Subcutaneous abdominal adipose tissue (tissue), 5 donors: Measurements from ENCODE around the gene PHETA1.
"Not testable (repeated sequence)": the region's sequence is repeated elsewhere in the genome, so short reads cannot be mapped to it uniquely, and the experiment has no call there.

Experiments
- H3K27ac ChIP-seq: one replicate; pipeline ENCODE4 v1.7.0; 2013; ENCODE audit warnings: low read depth, mild to moderate bottlenecking, inconsistent platforms, low read length, moderate library complexity
- H3K27me3 ChIP-seq, 5 donors: one replicate each; pipeline ENCODE4 v1.7.0; 2013; ENCODE audit warnings: low read length in 5 of 5, inconsistent platforms in 1 of 5; ENCODE audit not compliant: control insufficient read depth in 5 of 5, insufficient read depth in 4 of 5
- H3K36me3 ChIP-seq, 5 donors: one replicate each; pipeline ENCODE4 v1.7.0; 2013; ENCODE audit warnings: low read length in 5 of 5; ENCODE audit not compliant: control insufficient read depth in 5 of 5, insufficient read depth in 5 of 5
- H3K4me1 ChIP-seq, 5 donors: one replicate each; pipeline ENCODE4 v1.7.0; 2013; ENCODE audit warnings: low read length in 5 of 5, mild to moderate bottlenecking in 3 of 5, moderate library complexity in 1 of 5; ENCODE audit not compliant: control insufficient read depth in 5 of 5, insufficient read depth in 5 of 5
- H3K4me3 ChIP-seq, 5 donors: one replicate each; pipeline ENCODE4 v1.7.0; 2013; ENCODE audit warnings: low read length in 5 of 5, low read depth in 1 of 5
- H3K9ac ChIP-seq, 5 donors: one replicate each; pipeline ENCODE4 v1.7.0; 2013; ENCODE audit warnings: low read length in 5 of 5, mild to moderate bottlenecking in 4 of 5, moderate library complexity in 3 of 5
- H3K9me3 ChIP-seq, 5 donors: one replicate each; pipeline ENCODE4 v1.7.0; 2013; ENCODE audit warnings: low read length in 5 of 5; ENCODE audit not compliant: control insufficient read depth in 5 of 5
- donor health status: healthy.
- donor health status: healthy.
- donor health status: healthy.
- donor health status: healthy.
- donor health status: healthy.

Gene PHETA1

DNA sequence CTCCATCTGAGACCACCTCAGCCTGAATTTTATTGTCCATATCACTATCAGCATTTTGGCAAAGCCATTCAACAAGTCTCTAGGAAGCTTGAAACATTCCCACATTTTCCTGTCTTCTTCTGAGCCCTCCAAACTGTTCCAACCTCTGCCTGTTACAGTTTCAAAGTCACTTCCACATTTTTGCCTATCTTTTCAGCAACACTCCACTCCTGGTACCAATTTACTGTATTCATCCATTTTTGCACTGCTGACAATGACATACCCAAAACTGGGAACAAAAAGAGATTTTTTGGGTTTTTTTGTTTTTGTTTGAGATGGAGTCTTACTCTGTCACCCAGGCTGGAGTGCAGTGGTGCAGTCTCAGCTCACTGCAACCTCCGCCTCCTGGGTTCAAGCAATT is 4.3 kb upstream of the PHETA1 start:
- H3K9me3 ChIP-seq, H3K9ac ChIP-seq, H3K27ac ChIP-seq, H3K27me3 ChIP-seq, H3K36me3 ChIP-seq, H3K4me3 ChIP-seq: not testable (repeated sequence)
- H3K4me1 ChIP-seq, result peaks cover 0 to 15% (median 14%) of the 10 kb centered on the region in 5 donors

DNA sequence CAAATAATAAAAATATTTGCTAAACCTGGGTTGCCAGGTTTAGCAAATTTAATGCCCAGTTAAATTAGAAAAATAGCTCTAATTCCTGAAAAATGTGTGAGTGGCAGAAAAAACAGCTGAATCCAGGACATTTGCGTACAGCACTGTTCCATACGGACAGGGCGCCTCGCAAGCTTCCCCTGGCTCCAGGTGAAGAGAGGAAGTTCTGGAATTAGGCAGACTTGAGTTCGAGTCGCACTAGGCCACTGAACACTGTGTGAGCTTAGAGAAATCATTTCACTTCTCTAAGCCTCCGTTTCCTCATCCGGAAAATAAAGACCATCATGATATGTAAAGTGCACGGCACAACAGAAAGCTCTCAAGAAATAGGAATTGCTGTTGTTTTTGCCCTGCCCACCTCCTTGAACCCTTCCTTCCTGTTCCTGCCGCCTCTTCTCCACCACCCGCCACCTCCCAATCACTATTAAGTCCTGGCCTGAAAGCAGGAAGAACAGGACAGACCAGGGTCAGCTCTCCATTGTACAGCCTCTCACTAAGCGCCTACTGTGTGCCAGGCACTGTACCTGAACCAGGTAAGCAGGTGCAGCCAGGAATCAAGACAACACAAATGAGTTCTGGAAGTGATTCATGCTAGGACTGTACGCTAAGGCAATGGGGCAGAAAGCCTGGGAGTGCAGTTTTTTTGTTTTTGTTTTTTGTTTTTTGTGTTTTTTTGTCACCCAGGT is 763 bp upstream of the PHETA1 start:
- Histone ChIP-seq H3K9ac (peak overlapping the region; percentile 56 to 92 (median 80)), H3K27me3 (no peaks in the 10 kb centered on the region), H3K9me3 (no peaks in the 10 kb centered on the region), H3K36me3 (peaks cover 0 to 14% (median 5%) of the 10 kb centered on the region in 5 donors), H3K4me1 (peaks cover 6 to 37% (median 29%) of the 10 kb centered on the region in 5 donors), H3K4me3 (peak overlapping the region; percentile 77 to 94 (median 88)), H3K27ac (peak overlapping the region; percentile 50)

DNA sequence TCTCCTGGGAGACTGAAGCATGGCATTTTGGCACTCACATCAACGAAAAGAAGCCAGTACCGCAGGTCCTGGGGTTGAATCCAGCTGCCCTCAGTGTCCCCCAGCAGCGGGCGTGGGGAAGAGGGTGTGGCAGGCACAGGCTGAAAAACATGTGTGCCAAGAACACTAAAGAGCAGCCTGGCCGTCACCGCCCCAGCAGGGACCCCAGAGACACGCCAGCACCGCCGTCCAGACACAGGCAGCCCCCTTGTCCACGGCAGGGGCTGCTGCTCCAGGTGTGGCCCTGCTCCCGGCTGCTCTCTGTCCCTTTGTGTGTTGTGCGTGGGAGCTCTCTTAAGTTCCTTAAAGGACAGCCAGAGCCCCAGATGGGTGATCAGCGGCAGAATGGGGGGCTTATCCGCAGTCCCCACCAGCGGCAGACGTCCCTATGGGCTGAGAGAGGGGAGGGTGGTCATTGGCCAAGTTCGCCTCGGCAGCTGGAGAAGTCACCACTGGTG is 556 bp downstream of the PHETA1 start:
- H3K9me3 ChIP-seq, result no peaks in the 10 kb centered on the region
- peak overlapping the region; percentile 50 for H3K27ac ChIP-seq
- peaks cover 6 to 47% (median 39%) of the 10 kb centered on the region in 5 donors for H3K4me1 ChIP-seq
- H3K36me3 ChIP-seq, result peaks cover 0 to 24% (median 9%) of the 10 kb centered on the region in 5 donors
- H3K9ac ChIP-seq, result peak overlapping the region; percentile 68 to 92 (median 88)
- peak overlapping the region; percentile 74 to 94 (median 85) for H3K4me3 ChIP-seq
- no peaks in the 10 kb centered on the region for H3K27me3 ChIP-seq

DNA sequence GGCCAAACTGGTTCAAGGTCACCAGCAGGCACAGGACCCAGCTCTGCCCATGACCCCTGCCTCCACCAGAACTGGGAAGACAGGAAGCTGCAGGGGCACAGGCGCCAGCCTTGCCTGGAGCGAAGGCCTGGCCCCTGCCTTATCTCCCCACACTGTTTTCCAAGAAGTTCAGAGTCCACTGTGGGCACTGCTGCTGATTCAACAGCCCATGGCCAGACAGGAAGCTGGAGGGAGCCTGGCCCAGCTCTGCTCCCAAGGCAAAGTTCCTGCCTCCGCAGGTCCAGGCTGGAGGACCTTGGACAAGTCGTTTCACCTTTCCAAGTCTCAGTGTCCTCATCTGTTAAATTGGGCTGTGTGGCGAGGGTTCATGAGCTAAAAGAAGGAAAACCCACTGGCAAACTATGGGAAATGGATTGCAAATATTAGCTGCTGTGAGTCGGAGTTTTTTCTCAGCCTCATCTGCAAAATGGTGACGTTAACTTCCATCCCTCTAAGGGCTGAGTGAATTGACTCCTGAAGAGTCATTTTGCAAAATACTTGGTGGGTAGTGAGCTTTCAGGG is 1.2 kb downstream of the PHETA1 start:
- Histone ChIP-seq H3K27ac (no peak overlapping the region), H3K9ac (peak overlapping the region in 4 of 5 donors; percentile 68 to 92 (median 89)), H3K36me3 (peaks cover 0 to 28% (median 13%) of the 10 kb centered on the region in 5 donors), H3K9me3 (no peaks in the 10 kb centered on the region), H3K27me3 (no peaks in the 10 kb centered on the region), H3K4me3 (peak overlapping the region; percentile 67 to 94 (median 85)), H3K4me1 (peaks cover 6 to 51% (median 43%) of the 10 kb centered on the region in 5 donors)

DNA sequence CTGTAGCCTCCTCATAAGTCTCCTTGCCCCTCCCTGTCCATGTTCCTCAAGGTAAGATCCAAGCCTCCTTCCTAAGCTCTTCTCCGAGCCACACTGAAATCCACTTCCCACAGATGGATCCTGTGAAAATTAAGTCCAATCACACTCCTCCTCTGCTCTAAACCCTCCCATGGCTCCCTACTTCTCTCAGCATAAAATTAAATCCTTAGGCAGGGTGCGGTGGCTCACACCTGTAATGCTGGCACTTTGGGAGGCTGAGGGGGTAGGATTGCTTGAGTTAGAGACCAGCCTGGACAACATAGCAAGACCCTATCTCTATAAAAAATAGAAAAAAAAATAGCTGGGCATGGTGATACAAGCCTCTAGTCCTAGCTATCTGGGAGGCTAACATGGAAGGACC is 2.3 kb downstream of the PHETA1 start:
- peaks cover 9 to 61% (median 54%) of the 10 kb centered on the region in 5 donors for H3K4me1 ChIP-seq

DNA sequence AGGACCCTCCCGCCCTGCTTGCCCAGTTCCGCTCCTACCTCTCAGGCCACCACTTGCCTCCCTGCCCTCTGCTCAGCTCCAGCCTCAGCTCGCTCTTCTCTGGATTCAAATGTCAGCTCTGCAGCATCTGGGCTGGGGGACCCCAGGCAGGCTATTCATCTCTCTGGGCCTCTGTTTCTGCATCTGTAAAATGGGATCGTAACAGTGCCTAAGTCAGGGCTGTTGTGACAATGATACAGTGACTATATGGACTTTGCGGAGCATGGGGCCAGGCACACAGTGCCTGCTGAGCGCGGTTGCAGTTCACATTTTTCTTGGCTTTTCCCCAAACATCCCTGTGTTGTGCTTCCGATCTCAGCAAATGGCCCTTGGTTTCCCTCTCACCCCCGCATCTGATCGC is 2.8 kb downstream of the PHETA1 start:
- Histone ChIP-seq H3K4me1 (peaks cover 9 to 67% (median 56%) of the 10 kb centered on the region in 5 donors), H3K9me3 (no peaks in the 10 kb centered on the region), H3K27ac (no peak overlapping the region)

More for the DNA sequence above, 2.3 kb downstream of the PHETA1 start:
- Histone ChIP-seq H3K36me3 (peaks cover 0 to 34% (median 13%) of the 10 kb centered on the region in 5 donors), H3K27ac (no peak overlapping the region), H3K9me3 (no peaks in the 10 kb centered on the region), H3K4me3 (no peak overlapping the region), H3K9ac (no peak overlapping the region), H3K27me3 (no peaks in the 10 kb centered on the region)

DNA sequence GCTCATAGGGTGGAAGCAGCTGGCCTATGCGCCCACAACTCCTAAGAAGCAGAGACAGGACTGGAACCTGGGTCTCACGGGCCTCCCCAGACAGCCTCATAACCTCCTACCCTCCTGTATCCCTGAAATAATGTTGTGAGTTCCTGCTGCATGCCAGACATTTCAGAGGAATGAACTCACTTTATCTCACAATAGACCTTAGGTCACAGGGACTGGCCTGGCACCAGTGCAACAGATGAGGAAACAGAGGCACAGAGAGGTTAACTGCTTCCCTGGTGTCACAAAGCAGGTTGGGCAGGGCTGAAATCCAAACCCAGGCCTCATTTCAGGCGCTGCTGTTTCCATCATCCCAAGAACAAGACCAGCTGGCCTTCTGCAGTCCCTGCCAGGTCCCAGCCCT is 5.3 kb downstream of the PHETA1 start:
- Histone ChIP-seq H3K27ac (no peak overlapping the region), H3K9me3 (no peaks in the 10 kb centered on the region), H3K27me3 (peaks cover 0 to under 1% (median 0%) of the 10 kb centered on the region in 5 donors), H3K9ac (no peak overlapping the region), H3K4me3 (no peak overlapping the region), H3K36me3 (peaks cover 0 to 34% (median 13%) of the 10 kb centered on the region in 5 donors), H3K4me1 (peaks cover 9 to 69% (median 57%) of the 10 kb centered on the region in 5 donors)

More for the DNA sequence above, 2.8 kb downstream of the PHETA1 start:
- H3K36me3 ChIP-seq, result peaks cover 0 to 34% (median 13%) of the 10 kb centered on the region in 5 donors
- no peak overlapping the region for H3K9ac ChIP-seq
- no peak overlapping the region for H3K4me3 ChIP-seq
- no peaks in the 10 kb centered on the region for H3K27me3 ChIP-seq

DNA sequence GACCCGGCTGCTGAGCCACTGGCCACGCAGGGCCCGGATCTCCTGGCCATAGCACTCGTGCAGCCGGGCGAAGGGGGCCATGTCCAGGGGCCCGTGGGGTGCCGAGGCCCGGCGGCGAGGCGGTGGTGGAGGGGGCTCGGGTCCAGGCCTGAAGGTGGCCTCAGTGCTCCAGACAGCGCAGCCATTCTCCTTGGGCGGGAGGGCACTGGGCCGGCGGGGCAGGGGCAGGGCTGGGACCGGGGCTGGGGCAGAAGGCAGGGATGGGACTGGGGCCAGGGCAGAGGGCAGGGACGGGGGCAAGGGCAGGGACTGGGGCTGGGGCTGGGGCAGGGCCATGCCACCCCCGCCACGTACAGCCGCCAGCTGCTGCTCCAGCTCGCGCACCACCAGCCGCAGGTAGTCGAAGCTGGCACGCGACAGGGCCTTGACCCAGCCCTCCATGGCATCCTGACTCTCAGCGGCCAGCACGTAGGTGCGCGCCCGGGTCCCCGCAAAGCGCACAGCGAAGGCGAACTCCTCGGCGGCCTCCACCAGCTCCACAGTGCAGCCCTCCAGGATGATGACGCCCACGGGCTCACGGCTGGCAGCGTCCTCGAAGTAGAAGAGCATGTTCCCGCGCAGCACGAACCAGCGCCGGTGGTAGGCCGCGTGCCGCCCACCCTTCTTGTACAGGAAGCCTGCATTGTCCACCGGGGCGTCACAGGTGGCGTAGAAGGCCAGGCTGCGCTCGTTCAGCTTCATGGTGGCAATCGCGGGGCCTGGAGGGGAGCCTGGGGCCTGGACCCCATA is 6.0 kb downstream of the PHETA1 start:
- H3K27ac ChIP-seq, result no peak overlapping the region
- no peaks in the 10 kb centered on the region for H3K9me3 ChIP-seq
- H3K4me3 ChIP-seq, result peak overlapping the region in 1 of 5 donors; percentile 19
- peaks cover 0 to 34% (median 13%) of the 10 kb centered on the region in 5 donors for H3K36me3 ChIP-seq
- H3K9ac ChIP-seq, result peak overlapping the region in 1 of 5 donors; percentile 60
- peaks cover 5 to 62% (median 50%) of the 10 kb centered on the region in 5 donors for H3K4me1 ChIP-seq
- H3K27me3 ChIP-seq, result peaks cover 0 to 4% (median 0%) of the 10 kb centered on the region in 5 donors

DNA sequence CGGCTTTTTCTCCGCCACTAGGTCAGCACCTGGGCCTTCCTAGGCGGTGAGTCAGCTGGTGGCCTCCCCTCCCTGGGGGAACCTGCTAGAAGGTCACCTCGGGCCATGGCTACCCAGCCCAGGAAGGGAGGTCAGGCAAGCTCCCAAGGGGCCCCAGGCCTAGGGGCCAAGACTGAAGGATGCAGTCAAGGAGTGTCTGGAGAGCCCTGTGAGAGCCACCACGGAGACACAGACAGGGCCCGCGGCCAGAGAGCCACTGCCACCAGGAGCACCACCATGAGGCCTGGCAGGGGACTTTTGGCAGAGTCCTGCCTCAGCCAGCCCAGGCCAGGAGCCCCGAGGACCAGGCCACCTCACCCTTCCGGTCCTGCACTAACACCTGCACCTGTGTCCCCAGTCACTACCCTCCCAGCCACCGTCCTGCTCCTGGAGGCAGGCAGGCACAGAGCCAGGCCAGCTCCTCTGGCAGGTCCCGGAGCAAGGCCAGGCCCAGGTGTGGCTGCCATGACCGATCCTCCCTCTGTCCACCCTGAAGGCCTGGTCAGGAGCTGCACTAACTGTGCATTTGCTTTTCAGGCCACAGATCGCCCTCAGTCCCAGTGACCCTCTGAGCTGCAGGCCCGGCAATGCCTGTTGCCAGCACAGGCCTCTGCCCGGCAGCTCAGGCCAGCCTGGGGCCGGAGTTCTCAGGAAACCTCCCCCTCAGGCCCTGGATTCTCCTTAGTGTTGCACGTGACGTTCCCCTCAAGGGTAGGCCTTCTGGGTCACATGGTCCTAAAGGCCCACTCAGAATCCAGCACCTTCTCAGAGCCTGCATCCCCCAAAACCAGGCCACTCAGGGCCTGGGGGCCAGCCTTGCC is 6.9 kb downstream of the PHETA1 start:
- Histone ChIP-seq H3K4me1 (peaks cover 3 to 52% (median 40%) of the 10 kb centered on the region in 5 donors), H3K9ac (peak overlapping the region in 4 of 5 donors; percentile 5 to 60 (median 49)), H3K36me3 (peaks cover 0 to 34% (median 13%) of the 10 kb centered on the region in 5 donors), H3K4me3 (peak overlapping the region in 1 of 5 donors; percentile 19), H3K9me3 (no peaks in the 10 kb centered on the region), H3K27ac (no peak overlapping the region), H3K27me3 (peaks cover 0 to 4% (median 0%) of the 10 kb centered on the region in 5 donors)
